ENCODE results near the gene LENEP.
A peak's percentile ranks its signal among the peaks of the same experiment; 100 is the strongest.

The LENEP gene

DNA sequence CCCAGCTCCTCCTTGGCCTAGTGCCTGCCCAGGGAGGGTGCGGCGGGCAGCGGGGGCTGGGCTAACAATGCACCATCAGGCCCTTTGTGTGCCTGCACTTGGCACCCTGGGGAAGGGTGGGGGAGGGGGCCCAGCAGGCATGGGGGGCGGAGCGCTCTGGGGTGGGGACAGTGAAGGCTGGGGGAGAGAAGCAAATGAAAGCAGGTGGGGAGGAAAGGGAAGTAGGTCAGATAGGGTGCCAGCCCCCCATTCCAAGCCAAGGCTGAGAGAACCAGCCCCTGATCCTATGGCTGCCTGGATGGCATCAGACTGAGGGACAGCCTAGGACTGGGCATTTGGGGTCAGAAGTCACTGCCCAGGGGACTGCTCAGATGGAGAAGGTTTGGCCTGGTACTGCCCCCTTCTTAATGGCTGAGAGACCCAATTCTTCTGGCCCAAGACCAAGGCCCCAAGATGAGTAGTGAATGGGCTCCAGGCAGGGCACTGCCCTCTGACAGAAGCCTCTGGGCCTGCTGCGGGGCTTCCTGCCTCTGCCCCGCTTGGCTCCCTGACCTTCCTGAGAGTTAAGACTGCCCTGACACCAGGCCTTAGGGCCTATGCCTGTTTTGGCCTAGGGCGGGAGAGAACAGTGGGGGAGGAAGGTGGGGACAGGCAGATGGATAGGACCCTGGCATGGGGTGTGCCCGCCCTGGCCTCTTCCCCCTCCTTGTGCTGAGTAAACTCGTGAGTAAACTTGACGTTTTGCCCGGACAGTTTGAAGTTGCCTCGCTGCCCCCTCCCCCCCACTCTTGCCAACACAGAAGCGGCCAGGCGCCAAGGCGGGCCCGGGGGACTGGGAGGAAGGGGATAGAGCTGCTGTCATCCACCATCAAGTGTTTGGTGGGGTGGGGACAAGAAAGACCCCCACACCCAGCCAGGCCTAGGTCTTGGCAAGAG is 12.0 kb downstream of the LENEP start:
- TF ChIP-seq, protein P1, sequence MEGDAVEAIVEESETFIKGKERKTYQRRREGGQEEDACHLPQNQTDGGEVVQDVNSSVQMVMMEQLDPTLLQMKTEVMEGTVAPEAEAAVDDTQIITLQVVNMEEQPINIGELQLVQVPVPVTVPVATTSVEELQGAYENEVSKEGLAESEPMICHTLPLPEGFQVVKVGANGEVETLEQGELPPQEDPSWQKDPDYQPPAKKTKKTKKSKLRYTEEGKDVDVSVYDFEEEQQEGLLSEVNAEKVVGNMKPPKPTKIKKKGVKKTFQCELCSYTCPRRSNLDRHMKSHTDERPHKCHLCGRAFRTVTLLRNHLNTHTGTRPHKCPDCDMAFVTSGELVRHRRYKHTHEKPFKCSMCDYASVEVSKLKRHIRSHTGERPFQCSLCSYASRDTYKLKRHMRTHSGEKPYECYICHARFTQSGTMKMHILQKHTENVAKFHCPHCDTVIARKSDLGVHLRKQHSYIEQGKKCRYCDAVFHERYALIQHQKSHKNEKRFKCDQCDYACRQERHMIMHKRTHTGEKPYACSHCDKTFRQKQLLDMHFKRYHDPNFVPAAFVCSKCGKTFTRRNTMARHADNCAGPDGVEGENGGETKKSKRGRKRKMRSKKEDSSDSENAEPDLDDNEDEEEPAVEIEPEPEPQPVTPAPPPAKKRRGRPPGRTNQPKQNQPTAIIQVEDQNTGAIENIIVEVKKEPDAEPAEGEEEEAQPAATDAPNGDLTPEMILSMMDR (IDR thresholded peaks at IDR 0.05): no peak
- Histone ChIP-seq H3K27ac (peak overlapping the region; percentile 93 to 98), H3K4me3 (peak overlapping the region; percentile 94)
- DNase-seq (ENCODE audit: low spot score): peak; percentile 82

DNA sequence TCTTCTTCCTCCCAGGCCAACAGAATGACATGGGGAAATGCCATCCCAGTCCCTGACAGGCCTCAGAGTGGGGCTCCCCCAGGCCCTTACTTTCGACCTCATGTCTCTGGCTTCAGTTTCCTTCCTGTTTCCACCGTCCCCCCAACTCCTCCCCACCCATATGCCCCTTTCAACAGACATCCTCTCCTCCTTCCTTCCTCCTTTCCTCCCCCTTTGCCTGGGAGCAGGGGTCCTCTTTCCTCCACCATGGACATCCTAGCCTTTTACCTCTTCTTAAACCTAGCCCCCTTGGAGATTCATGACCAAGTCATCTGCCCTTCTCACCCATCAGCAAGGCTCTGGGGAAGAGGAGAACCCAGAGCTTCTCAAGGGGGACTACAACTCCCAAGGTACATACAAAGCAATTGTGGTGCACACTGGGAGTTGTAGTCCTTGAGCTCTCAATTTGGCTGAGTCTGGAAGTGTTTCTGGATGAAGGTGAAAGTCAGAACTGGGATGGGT is 13.3 kb downstream of the LENEP start:
- no peak overlapping the region for H3K4me3 ChIP-seq
- no peak for DNase-seq (ENCODE audit: low spot score)
- TF ChIP-seq, protein P1 (IDR thresholded peaks at IDR 0.05): no peak
- peak overlapping the region; percentile 93 to 98 for H3K27ac ChIP-seq

DNA sequence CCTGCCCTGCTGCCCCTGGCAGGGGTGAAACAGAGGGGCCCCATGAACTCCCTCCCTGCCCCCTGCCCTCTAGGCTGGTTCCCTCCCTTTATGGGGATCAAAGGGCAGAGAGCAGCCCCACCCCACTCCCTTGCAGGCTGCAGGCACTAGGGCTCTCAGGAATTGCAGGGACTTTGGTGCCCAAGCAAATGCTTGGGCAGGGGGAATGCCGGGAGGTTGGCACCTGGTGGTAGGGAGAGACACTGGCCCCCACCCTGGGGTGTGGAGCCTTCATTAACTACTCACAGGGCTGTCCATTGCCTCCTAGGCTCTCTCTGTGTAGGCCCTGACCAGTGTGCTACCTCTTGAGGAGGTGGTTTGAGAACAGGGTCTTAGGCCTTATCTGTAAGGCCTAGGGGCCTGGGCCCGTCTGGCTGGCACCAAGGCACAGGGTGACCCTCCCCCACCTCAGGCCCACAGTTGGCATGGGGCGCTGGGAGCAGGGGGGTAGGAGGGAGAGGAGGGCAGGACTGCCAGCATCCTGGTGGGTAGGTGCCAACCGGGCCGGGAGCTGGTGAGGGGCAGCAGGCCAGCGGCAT is 14.0 kb downstream of the LENEP start:
- no peak for DNase-seq (ENCODE audit: low spot score)
- TF ChIP-seq, protein P1 (IDR thresholded peaks at IDR 0.05): no peak
- Histone ChIP-seq H3K4me3 (peak overlapping the region; percentile 59), H3K27ac (peak overlapping the region; percentile 93 to 98)

DNA sequence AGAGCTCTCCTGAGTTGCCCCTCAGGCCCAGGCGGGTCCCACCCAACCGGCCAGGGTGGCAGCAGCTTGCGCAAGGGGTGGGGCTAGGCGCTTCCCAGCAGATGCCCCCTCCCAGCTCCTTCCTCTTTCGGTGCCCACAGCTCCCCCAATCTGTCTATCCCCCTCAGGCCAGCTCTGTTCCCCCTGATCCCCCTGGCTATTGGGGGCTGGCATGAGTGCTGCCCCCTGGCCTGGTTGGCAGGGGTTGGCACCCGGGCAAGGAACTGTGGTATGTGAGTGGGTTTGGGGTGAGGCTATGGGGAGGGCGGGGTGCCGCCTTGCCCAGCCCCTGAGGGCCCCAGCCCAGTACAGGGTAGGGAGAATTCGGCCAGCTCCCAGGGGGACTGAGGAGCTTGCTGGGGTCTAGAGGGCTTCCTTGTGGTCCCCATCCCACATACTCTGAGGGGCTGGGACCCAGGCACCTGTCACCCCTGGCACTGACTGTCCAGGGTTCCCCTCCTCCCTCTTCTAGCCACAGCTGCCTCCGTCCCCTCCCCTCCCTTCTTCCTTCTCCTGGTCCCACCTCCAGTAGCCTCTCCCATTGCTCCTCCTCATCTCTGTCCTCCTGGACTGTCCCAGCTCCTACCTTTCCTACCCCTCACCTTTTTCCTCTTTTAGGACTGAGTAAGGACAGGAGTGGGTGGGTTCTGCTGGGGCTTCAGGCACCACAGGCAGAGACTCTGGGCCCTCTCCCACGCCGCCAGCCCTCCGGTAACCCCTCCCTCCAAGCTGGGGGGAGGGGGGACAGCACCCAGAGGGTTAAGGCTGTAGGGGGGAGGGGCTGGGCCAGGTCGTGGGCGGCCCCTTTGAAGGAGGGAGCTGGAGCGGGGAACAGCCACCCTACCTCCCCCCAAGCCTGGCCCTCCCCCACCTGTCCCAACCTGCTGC is 14.9 kb downstream of the LENEP start:
- H3K4me3 ChIP-seq: peak overlapping the region; percentile 59
- DNase-seq (ENCODE audit: low spot score): no peak
- TF ChIP-seq, protein P1 (IDR thresholded peaks at IDR 0.05): no peak
- peak overlapping the region; percentile 93 to 98 for H3K27ac ChIP-seq

DNA sequence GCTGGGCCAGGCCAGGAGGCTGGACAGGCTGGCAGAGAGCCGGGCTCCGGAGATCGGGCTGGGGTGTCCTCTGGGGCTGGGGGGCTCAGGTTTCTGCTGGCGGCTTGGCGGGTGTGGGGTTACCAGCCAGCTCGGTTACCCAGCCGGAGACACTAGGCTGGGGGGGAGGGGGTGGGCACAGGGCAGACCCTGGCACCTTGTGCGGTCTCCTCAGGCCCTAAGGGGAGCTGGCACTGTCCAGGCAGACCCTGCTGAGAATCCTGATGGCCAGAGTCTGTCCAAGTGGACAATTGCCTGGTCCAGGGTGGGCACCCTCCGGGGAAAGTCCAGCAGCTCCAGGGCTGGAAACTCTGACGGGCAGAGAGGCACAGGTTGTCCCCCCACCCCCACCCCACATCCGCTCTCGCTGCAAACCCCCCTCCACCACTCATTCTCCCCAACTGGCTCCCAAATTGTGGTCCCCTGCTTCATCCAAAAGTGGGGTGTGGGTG is 15.9 kb downstream of the LENEP start:
- H3K4me3 ChIP-seq: peak overlapping the region; percentile 59

DNA sequence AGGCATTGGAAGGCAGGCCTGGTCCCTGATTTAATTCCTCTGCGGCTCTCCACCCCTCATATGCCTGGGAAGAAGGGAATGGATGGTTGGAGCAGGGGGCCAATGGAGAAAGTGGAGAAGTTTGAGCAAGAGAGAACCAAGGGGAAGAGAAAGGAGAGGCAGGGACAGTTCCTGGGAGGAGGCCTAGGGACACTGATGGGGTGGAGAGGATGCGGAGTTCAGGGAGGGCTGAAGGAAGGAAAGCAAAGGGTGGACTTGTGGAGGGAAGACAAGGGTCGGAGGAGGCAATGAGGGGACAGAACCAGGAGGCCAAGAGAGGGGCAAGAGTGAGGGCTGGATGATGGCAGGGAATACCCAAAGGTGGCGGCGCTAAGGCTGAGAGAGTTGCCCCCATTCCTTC is 16.4 kb downstream of the LENEP start:
- TF ChIP-seq, protein P1 (IDR thresholded peaks at IDR 0.05): no peak
- Histone ChIP-seq H3K27ac (peak overlapping the region in 1 of 2 donors; percentile 93), H3K4me3 (peak overlapping the region; percentile 59)
- DNase-seq (ENCODE audit: low spot score): no peak

More for the DNA sequence above, 15.9 kb downstream of the LENEP start:
- TF ChIP-seq, protein P1 (IDR thresholded peaks at IDR 0.05): no peak
- peak overlapping the region in 1 of 2 donors; percentile 93 for H3K27ac ChIP-seq
- DNase-seq (ENCODE audit: low spot score): no peak
